Activated CD8-positive, alpha-beta memory T cell treated with anti-CD3 and anti-CD28 coated beads for 24 hours (primary cell): Measurements from ENCODE around the gene SYT14.
"Not testable (repeated sequence)": the region's sequence is repeated elsewhere in the genome, so short reads cannot be mapped to it uniquely, and the experiment has no call there.

ENCODE experiments used
- DNase-seq: peaks from one replicate; pipeline ENCODE4 v3.0.0-alpha.2; 2020

Gene SYT14

DNA sequence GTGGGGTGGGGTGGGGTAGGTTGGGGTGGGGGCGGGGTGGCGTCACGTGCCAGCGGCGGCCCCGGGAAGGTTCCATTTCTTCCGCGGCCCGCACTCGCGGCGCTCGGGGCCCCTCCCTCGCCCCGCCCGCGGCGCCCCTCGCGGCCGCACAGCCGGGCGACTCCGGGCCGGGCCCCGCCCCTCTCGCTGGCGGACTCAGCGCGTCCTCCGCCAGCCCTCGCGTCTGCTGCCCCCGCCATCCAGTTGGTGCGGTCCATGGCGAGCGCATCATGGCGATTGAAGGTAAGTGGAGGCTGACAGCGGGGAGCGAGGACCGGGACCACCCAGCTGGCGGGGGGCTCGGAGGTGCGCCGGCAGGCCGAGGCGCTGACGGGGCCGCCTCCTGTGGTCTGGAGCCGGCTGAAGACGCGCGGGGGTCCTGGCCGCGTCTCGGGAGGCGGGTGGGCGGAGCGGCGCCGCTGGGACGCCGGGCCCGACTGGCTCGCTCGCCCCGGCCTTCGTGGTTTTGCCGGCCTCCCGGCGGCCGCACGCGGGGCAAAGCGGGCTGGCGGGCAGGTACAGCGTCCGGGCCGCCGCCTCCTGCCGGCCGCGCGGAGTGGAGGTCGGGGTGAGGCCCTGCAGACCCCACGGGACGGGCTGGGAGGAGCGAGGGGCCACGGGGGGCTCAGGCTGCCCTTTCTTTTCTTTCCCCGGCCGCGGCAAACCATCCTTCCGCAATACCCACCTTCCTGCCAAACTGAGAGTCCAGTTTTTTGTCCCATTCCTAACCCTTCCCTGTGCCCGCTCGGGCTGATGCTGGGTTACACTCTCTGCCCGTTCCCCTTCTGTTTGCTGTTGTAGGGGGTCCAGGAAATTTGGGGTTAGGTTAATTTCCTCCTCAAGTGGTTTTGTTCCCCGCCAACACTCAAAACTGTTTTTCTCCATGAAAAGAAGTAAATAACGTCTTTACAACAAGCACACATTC is at the start of gene SYT14:
Gene SYT14, plus strand, starts transcription at position 222 of the 964 bp plus-strand sequence. Its CDS starts 48 bp downstream, at position 270.
- DNase-seq = no peak

DNA sequence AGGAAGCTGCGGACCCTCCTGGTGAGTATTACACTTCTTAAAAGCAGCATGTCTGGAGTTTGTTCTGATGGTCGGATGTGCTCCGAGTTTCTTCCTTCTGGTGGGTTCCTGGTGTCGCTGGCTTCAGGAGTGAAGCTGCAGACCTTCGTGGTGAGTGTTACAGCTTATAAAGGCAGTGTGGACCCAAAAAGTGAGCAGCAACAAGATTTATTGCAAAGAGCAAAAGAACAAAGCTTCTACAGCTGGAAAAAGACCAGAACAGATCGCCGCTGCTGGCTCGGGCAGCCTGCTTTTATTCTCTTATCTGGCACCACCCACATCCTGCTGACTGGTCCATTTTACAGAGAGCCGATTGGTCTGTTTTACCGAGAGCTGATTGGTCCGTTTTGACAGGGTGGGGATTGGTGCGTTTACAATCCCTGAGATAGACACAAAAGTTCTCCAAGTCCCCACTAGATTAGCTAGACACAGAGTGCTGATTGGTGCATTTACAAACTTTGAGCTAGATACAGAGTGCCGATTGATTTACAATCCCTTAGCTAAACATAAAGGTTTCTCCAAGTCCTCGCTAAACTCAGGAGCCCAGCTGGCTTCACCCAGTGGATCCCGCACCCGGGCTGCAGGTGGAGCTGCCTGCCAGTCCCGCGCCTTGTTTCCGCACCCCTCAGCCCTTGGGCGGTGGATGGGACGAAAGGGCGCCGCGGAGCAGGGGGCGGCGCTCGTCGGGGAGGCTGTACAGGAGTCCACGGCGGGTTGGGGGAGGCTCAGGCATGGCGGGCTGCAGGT is 49.5 kb upstream of the SYT14 start:
- DNase-seq = not testable (repeated sequence)

- no peak for DNase-seq
These were observed 49.0 kb upstream of the SYT14 start for GRCh38 chr1:209889077-209889418.

DNA sequence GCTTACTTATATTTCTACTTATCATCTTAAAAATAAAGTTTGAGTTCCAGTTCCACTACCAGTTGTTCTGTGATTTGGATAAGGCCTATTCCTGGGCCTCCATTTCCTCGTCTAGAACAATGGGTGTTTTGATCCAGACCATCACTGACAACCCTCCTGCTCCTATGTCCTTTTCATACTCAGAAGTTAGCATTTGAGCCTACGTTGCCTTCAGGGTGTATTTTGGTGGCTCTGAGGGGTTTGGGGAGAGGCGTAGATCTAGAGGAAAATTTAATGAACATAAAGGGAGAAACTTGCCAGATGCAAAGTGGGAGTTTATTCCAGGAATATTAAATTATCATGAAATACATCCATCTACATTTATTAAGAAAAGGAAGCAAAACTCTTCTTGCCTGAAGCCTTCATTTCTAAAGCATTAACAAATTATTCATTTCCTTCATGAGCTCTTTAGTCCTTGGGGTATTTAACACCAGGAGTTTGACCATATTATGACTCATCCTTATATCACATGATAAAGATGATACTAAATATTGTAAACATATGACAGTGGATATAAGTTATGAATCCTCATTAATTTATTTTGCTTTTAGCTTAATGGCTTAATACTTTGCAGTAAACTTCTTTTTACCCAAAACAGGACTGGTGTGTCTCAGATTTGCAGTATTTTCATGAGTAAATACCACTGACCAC is 47.2 kb upstream of the SYT14 start:
- DNase-seq = no peak

DNA sequence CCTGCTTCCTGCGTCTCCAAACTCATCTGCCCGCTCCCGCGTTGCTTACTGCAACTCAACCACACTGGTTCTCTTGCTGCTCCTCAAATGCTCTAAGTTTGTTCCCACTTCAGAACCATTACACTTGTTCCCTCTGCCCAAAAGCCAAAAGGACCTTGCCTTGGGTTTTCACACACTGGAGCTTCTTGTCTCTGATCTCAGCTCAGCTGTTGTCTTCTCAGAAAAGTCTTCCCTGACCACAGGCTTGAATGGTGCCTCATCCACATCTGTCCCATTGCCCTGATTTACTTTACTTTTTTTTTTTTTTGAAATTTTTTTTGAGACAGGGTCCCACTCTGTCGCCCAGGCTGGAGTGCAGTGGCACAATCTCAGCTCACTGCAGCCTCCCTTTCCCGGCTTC is 44.3 kb upstream of the SYT14 start:
- DNase-seq = no peak

GRCh38 chr1:209895709-209896108 is 42.3 kb upstream of the SYT14 start:
- no peak for DNase-seq

- DNase-seq = no peak
These were observed 41.7 kb upstream of the SYT14 start for GRCh38 chr1:209896346-209896745.

- not testable (repeated sequence) for DNase-seq
These were observed 39.7 kb upstream of the SYT14 start for GRCh38 chr1:209898271-209898670.

- DNase-seq = not testable (repeated sequence)
These were observed 39.2 kb upstream of the SYT14 start for GRCh38 chr1:209898851-209899250.

GRCh38 chr1:209899948-209900347 is 38.1 kb upstream of the SYT14 start:
- DNase-seq = no peak

GRCh38 chr1:209900734-209901133 is 37.3 kb upstream of the SYT14 start:
- no peak for DNase-seq

DNA sequence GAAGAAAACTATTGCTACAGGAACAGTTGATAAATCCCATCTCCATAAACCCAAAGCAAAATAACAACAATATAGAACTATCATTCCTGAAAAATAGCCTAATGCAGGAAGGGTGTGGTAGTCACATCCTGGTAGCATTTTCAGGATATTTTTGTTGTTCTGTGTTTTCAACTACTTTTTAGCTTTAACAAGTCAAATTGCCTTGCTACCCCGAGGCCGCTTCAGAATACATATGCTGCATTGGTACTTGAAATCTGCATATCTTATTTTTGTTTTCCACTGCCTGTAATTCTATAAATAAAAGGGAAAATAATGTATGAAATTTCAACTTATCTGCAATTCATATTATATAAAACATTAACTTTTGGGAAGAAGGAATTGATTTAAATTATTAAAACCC is 36.8 kb upstream of the SYT14 start:
- DNase-seq = no peak

DNA sequence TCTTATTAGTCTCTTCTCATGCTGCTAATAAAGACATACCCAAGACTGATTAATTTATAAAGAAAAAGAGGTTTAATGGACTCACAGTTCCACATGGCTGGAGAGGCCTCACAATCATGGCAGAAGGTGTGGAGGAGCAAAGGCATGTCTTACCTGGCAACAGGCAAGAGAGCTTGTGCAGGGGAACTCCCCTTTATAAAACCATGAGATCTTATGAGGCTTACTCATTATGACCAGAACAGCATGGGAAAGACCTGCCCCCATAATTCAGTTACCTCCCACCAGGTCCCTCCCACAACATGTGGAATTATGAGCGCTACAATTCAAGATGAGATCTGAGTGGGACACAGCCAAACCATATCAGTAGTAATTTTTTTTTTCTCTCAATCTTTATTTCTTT is 33.2 kb upstream of the SYT14 start:
- not testable (repeated sequence) for DNase-seq

DNA sequence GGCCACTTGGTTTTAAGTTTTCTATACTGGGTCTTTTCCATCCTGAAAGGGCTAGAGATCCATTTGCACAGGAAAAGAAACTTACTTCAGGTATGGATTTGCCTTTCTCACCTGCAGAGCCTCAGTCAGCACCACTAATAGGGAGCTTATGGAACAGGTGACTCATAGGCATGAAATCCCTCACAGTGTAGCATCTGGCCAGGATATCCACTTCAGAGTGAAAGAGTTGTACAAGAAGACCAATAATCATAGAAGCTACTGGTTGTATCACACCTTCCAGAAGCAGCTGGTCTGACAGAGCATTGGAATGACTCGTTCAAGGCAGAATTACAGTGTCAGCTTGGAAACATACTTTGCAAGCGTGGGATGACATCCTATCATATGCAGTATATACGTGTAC is 26.3 kb upstream of the SYT14 start:
- no peak for DNase-seq

DNA sequence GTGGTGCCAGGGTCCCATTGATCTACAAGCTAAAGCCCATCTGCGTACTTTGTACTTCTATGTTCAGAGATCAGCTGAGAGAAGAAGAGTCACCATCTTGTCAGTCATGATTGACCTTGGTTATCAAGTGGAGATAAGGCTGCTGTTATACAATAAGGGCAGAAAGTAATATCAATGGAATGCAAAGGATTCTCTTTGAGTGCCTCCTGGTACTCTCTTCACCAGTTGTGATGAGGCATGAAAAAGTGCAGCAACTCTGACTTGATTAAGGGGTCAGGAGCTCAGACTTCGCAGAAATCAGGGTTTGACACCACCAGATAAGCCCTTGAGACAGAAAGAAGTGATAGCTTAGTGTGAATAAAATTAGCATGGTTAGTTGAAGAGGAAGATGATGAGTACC is 25.7 kb upstream of the SYT14 start:
- DNase-seq = no peak

GRCh38 chr1:209919637-209920036 is 18.4 kb upstream of the SYT14 start:
- DNase-seq = not testable (repeated sequence)

GRCh38 chr1:209920844-209921243 is 17.2 kb upstream of the SYT14 start:
- no peak for DNase-seq

DNA sequence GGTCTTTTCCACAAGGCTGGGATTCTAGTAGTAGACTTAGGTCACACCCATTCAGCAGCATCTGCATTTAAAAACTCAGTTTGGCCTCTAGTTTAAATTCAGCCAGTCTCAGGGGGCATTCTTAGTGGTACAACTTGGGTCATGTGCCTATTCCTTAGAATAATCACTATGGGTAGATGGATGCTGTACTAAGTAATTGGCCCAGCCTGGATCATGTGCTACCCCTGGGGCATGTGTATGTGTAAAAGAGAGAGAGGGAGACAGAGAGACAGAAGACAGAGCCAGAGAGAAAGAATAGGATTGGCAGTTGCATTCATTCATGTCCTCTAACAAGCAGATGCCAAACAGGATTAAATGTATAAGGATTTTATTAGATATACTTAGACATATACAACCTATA is 13.6 kb upstream of the SYT14 start:
- no peak for DNase-seq

- DNase-seq = no peak
These were observed 12.0 kb upstream of the SYT14 start for GRCh38 chr1:209926045-209926444.

GRCh38 chr1:209927466-209927865 is 10.6 kb upstream of the SYT14 start:
- DNase-seq = no peak

DNA sequence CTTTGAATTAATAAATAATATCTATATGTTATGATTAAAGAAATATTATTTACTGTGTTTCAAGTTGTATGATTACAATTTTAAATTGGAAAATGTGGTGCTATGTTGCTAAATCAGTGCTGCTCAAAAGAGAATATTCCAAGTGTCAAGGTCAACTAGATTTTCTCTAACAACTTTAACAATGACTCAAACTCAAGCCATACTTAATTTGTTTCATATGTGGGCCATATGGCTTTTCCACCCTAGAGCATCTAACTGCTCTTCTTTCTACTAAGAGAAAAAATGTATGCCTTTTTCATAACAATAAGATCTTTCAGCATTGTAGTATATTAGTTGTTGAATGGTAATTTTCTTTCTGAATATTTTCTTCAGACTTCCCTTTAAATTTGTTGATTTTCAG is 8.3 kb upstream of the SYT14 start:
- no peak for DNase-seq

DNA sequence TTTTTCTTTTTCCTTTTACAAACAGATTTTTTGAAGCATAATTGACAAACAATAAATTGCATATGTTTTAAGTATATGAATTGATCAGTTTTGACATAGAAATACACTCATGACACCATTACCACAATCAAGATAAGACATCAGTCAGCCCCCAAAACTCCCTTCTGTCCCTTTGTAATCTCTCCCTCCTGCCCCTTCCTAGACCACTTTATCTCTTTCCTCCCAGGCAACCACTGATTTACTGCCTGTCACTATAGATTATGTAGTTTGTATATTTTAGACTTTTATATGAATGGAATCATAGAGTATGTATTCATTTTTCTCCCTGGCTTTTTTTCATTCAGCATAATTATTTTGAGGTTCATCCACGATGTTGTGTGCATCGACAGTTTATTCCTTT is 6.9 kb upstream of the SYT14 start:
- no peak for DNase-seq

DNA sequence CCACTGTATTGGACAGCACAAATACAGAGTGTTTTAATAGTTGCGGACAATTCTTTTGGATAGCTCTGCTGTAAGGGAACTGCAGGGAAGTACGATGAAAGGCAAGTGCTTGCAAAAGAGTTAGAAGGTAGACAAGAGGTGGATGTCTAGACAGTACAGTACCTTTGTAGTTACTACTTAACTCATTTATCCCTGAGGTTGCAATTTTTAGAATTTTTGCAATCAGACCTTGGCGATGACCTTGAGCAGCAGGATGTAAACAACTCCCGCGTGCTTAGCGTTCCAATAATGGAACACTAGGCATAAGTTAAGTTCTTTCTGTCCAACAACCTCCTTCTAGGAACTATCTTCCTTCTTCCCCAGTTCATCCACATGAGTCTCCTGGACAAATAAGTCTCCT is 1.9 kb upstream of the SYT14 start:
- DNase-seq = no peak
